ENCODE data around the gene DSCAM. TPM values are rescaled to one million over a fixed set of nuclear protein-coding genes. Genes with fewer than 3 reads are reported as not detected.

DSCAM gene
- total and polyA plus RNA-seq, 10 of the 15 experiments (the other 5 are each of a cell fraction or from before 2014, with no cell fraction given) = not detected

GRCh38 chr21:40191616-40192015 lies 655.3 kb downstream of the DSCAM start:
- no peak overlapping the region for H3K27ac ChIP-seq (ENCODE audit: control insufficient read depth, insufficient read depth)
- ChIA-PET SMC1A (ENCODE audit: uncharacterized antibody, unreplicated experiment) (no interaction called here), RAD21 (ENCODE audit: unreplicated experiment) (no interaction called here), POLR2A (no interaction called here), CTCF (no interaction called here)
- no peaks in the 10 kb centered on the region for H3K79me2 ChIP-seq (ENCODE audit: control insufficient read depth, insufficient read depth, low read length)
- H3K9me3 ChIP-seq (replicated peaks; ENCODE audit: control insufficient read depth, insufficient read depth, low read length) = no peaks in the 10 kb centered on the region; the same call in 2 of the 3 replicates
- TF ChIP-seq ZBTB40 (IDR thresholded peaks at IDR 0.05; ENCODE audit: borderline replicate concordance) (no peak), ZZZ3 (IDR thresholded peaks at IDR 0.05; ENCODE audit: control insufficient read depth, insufficient read length, low read depth) (no peak), POU2F2 (IDR thresholded peaks at IDR 0.05; ENCODE audit: borderline replicate concordance, low read depth, low read length) (no peak), HDAC2 (IDR thresholded peaks at IDR 0.05) (no peak), PBX3 (IDR thresholded peaks at IDR 0.05; ENCODE audit: insufficient replicate concordance, low read depth, low read length) (no peak), WRNIP1 (IDR thresholded peaks at IDR 0.05; ENCODE audit: borderline replicate concordance, low read depth, low read length) (no peak), PAX8 (IDR thresholded peaks at IDR 0.05) (no peak), SPI1 (IDR thresholded peaks at IDR 0.05; ENCODE audit: borderline replicate concordance, insufficient read depth, low read depth, low read length) (no peak), IRF5 (IDR thresholded peaks at IDR 0.05; ENCODE audit: borderline replicate concordance) (no peak), CREM (IDR thresholded peaks at IDR 0.05; ENCODE audit: low read depth) (no peak), PKNOX1 (IDR thresholded peaks at IDR 0.05) (no peak), NRF1 (conservative IDR thresholded peaks at IDR 0.05; ENCODE audit: low read depth, low read length) (no peak), SMARCA5 (IDR thresholded peaks at IDR 0.05) (no peak), RFX5 (IDR thresholded peaks at IDR 0.05; ENCODE audit: low read depth, low read length) (no peak), SMAD1 (IDR thresholded peaks at IDR 0.05; ENCODE audit: low read depth, partially characterized antibody) (no peak), PML (IDR thresholded peaks at IDR 0.05; ENCODE audit: low read length) (no peak), JUND (IDR thresholded peaks at IDR 0.05; ENCODE audit: low read depth, low read length) (no peak)
- no peak overlapping the region for H3K4me3 ChIP-seq
- no peaks in the 10 kb centered on the region for H4K20me1 ChIP-seq (ENCODE audit: control insufficient read depth, insufficient read depth)
- no peak overlapping the region for H3K9ac ChIP-seq (ENCODE audit: control insufficient read depth, insufficient read depth, low read length)
- no TSS peak for BruUV-seq (replicated peaks)
- H3K27me3 ChIP-seq (replicated peaks in 1 of 2; ENCODE audit: control insufficient read depth in 2 of 2, insufficient read depth in 2 of 2, low read length in 1 of 2) = no peaks in the 10 kb centered on the region
- H3K4me2 ChIP-seq (ENCODE audit: control insufficient read depth, insufficient read depth) = no peak overlapping the region
- in situ Hi-C loops (cut with MboI) (no loop called here), intact Hi-C loops (cut with micrococcal nuclease; ENCODE audit: unreplicated experiment) (no loop called here)
- no peak for FAIRE-seq
- DNase-seq (ENCODE audit: low read depth, low spot score) = no peak
- 4% methylated on average over 3 of the region's 3 CpGs for WGBS (ENCODE audit: insufficient coverage, insufficient replicate concordance, low lambda C conversion rate, missing lambda C conversion rate)
- ATAC-seq = no peak
- H2AFZ ChIP-seq (ENCODE audit: control insufficient read depth, low read depth, low read length) = no peak overlapping the region
- no peaks in the 10 kb centered on the region for H3K36me3 ChIP-seq (ENCODE audit: control insufficient read depth in 2 of 2, insufficient read depth in 2 of 2, low read length in 1 of 2)
- no peaks in the 10 kb centered on the region for H3K4me1 ChIP-seq (ENCODE audit: control insufficient read depth, insufficient read depth, low read length)

All from GM12878 (cell line).